Measurements from ENCODE around the gene OTP.

GRCh38 chr5:77606279-77606678, 32.2 kb downstream of the OTP start:
- TF ChIP-seq CTCF (IDR thresholded peaks at IDR 0.05; ENCODE audit: low read depth, low read length, missing input control) (no peak), GABPA (IDR thresholded peaks at IDR 0.05 in 1 of 2, conservative IDR thresholded peaks at IDR 0.05 in 1 of 2) (no peak), MAX (IDR thresholded peaks at IDR 0.05) (no peak), SP1 (IDR thresholded peaks at IDR 0.05) (no peak), ZBTB33 (IDR thresholded peaks at IDR 0.05) (no peak), YY1 (IDR thresholded peaks at IDR 0.05) (no peak), TAF1 (conservative IDR thresholded peaks at IDR 0.05) (no peak), JUND (IDR thresholded peaks at IDR 0.05) (no peak), RAD21 (IDR thresholded peaks at IDR 0.05) (no peak), EGR1 (IDR thresholded peaks at IDR 0.05; ENCODE audit: low read depth in 2 of 2) (no peak)
